ENCODE measurements around the gene PEPD.

The PEPD gene

DNA sequence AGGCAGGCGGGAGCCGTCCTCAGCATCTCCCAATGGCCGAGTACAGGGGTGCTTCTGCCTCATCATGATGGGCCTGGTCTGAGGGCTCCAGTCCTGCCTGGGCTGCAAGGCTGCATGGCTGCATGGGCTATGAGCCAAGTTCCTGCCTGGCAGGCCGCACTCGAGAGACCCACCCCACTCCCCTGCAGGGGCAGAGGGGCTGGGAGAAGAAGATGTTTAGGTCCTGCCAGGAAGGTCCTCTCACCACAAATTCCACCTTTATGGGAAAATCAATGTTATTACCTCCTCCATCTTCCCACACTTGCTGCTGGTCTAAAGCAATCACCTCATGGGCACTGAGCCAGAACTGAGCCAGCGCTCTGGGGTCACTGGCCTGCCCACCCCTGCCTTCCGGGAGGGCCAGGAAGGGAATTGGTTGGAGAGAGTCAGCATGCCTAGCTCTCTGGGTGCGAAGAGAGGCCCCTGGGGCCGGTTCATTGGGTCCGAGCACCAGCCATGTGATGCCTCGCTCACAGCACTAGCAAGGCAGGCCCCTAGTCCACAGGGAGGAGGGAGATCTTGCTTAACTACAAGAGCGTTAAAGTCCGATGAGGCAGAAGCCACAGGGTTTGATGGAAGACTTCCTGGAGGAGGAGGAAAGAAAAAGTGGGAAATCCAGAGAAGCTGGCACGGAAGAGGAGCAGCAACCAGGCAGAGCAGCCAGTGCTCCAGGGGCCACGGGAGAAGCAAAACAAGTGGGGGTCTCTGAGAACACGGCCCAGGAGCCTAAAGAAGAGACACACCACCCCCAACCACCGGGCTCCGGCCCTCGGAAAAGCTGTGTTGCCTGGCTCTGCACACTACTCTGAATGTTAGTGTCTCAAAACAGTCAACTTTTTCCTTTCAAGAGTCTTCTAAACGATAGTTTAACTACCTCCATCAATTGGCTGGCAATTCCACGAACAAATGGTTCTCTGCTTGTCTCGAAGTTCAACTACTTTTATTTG lies 84.9 kb downstream of the PEPD start:
- DNase-seq, result no peak

- no peak for DNase-seq
Observed at GRCh38 chr19:33435706-33436359, 85.8 kb downstream of the PEPD start.

DNA sequence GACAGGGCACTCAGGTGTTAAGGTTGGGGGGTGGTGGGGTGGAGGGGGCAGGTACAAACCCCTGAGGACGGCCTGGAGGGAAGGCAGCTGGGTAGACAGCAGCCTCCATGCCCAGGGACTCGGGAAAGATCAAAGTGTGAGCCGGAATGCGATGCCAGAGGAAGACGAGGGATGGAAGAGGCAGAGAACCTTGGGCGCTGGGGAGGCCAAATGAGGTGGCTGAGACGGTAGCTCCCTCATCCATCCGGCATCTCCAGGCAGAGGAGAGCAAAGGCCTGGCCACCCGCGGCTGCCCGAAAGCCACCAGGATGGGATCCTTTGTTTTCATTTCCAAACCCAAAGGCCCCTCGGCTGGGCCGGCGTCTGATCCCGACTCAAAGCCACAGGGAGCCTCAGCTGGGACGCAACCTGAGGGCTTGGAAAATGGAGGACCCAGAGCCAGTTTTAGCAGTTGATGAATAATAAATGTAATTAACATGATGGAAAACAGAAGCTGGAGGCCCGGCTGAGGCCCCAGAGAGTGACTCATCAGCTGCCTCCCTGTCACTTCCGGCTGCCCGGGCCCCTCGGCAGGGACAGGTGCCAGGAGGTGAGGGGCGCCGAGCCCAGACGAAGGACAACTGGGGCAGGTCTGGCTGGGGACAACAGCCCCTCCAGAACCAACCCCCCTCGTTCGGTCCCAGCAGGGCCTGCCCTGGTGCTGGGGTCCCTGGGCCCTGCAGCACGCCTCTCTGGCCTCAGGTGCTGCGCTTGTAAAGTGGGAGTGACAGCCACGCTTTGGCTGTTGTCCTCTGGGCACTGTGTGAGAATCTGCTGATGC lies 86.5 kb downstream of the PEPD start:
- peak in 2 of 3 experiments; percentile 22 to 25 for DNase-seq

DNA sequence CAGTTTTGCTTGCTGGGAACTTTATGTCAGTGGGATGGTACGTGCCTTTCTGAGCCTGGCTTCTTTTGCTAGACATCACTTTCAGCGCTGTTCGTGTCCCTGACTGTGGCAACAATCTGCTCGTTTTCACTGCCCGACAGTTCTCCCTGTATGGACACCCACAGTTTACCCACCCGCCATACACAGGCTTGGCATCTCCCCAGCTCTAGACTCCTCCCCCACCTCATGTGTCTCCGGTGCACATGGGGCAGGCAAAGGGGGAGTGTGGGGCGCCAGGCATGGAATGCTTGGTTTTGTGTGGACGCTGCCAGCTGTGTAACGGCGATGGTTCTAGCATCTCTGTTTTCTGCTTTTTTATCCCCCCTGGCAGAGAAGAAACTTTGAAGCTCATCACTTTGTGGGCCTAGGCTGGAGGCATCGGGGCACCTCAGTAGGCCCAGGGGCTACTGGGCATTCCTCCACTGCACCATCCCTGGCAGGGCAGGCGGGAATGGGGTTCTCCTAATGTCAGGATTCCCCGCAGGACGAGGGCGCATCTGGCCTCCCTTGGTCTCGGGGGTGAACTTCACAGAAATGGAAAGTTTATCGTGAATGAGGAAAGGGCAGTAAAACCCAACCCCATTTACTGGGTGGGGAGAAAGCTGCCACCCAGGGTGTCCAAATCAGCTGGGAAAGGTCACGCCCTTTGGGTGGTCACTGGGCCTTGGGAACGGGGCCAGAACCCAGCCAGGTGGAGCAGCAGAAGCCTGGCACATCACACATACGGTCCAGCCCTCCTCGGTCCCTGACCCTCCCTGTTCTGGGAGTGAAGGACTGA lies 87.3 kb downstream of the PEPD start:
- no peak for DNase-seq

DNA sequence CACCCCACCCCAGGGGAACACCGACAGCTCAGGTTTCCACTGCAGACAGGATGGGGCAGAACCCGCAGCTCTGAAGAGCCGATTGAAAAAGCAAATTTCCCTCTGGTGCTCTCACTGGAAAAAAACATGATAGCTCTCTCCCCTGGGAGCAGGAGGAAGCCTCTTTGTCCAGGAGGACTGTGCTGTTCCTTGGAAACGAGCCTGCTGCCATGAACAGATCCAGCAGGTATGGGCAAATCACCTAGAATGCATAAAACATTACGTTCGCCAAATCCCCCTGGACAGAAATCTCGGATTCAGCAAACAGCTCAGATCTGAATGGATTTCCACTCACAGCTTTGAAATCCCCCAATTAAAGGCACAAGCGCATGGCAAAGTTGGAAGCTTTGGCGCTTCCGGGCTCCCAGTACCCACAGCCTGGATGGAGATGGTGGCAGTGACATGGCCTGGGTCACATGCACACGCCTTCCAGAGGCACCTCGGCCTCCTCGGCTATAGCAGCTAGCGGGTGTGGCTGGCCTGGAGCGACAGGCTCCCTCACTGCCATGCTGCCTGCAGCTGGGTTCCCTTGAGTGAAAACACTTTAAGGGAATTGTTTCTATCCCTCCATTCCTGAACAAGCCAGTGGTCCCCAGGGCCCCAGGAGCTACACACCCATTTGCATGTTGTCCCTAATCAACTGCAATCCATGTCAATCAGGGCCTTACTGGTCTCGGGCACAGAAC lies 89.0 kb downstream of the PEPD start:
- DNase-seq, result peak in 2 of 3 experiments; percentile 30 to 79

DNA sequence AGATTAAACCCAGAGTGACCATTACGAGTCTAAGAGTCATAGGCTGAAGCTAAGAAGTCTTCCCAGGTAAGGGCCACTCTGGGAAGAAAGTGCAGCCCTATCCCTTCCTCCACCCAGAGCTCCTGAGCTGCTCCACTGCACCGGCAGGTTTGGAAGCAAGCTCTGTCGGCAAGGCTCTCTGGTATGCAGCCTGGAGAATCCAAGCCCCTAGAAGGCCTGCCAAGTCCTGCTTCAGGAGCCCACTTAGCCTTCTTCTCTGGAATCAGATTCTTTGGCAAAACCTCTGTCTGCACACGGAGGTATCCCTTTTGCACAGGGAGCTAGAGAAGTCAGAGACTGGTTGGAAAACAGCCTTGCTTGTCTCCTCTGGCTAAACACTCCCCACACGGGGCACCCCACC lies 89.6 kb downstream of the PEPD start:
- DNase-seq, result peak in 1 of 3 experiments; percentile 18

GRCh38 chr19:33430674-33431277 lies 90.8 kb downstream of the PEPD start:
- peak; percentile 48 to 84 (median 79) for DNase-seq

- DNase-seq, result no peak
Observed at GRCh38 chr19:33429891-33430673, 91.5 kb downstream of the PEPD start.

DNA sequence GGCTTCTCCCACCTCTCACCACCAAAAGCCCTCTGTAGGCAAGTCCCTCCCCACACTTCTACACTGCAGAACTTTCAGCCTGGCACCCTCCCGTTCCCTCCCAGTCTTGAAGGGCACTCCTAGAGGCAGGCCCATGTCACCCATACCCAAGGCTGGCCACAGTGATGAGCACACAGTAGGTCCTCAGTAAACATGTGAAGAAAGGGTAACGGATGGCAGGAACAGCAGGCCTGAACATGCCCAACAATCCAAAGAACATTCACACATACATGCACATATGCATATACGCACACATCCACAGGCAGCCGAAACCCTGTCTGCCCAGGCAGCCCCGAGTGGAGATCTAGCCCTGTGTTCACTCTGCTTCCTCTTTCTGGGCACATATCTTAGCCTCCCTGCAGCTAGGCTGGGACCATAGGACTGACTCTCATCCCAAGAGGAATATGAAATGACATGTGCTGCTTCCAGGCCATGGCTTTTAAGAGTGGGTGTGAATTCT lies 92.9 kb downstream of the PEPD start:
- no peak for DNase-seq

DNA sequence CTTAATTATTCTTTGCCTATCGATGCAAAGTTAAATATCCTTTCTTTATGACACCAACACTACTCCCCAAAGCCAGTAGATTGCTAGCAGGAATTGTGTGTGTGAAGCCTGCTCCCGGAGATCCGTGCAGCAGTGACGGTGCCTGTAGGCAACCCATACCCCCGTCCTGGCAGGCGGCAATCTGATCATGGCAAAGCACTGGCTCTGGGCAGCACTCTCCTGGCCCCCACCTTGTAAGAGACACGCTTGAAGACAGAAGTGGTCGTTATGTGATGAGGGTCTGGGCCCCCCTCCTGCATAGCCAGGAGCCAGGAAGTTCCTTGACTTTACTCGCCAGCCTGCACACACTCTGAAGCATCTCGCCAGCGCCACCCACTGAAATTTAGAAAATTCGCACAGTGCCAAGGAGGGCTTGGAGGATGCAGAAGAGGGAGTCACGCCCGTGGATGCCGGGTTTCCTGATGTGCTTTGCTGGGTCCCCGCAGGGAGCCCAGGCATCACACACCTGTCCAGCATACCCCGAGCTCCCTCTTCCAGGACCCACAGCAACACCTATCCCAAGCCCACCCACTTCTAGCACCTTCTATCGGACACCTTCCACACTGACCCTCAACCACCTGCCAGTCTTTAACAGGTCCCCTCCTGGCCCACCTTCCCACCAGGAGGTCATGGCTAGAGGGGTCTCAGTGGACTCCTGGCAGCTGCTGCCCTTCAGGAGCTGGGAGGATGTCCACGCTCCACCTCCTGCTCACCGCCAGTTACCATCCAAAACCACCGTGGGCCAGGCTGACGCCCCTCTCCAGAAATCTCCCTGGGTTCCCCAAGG lies 93.6 kb downstream of the PEPD start:
- no peak for DNase-seq

DNA sequence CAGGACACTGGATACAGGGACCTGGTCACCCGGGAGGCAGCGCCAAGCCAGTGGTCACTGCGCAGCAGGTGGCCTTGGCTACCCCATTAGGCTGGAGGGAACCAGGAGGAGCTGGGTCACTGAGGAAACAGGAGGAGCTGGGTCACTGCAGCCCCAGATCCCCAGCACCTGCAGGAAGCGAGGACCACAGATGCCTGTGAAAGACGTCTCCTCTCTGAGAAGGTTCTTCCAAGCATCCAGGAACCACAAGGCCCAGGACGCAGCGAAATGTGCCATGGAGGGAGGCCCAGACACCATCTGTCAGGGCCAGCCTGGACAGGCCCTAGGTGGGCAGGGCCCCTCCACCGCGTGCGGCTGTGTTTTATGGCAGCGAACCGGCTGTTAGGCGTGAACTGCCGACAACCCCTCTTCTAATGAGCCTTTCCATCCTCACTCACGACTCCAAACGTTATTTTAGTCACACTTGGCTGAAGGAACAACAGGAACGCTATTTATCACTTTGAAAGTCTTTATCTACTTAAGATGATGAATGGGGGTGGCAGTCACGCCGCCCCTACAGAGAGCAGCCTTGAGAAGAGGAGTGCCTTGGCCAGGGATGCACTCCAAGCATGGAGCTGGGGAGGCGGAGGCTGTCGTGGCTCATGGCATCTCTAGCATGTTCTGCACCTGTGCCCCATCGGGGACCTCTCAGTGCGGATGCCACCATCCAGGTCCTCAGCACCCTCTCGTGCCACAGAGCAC lies 94.8 kb downstream of the PEPD start:
- peak; percentile 22 to 95 (median 55) for DNase-seq

- DNase-seq, result no peak
Observed at GRCh38 chr19:33424181-33424580, 97.4 kb downstream of the PEPD start.

- no peak for DNase-seq
Observed at GRCh38 chr19:33422369-33423180, 99.0 kb downstream of the PEPD start.

DNA sequence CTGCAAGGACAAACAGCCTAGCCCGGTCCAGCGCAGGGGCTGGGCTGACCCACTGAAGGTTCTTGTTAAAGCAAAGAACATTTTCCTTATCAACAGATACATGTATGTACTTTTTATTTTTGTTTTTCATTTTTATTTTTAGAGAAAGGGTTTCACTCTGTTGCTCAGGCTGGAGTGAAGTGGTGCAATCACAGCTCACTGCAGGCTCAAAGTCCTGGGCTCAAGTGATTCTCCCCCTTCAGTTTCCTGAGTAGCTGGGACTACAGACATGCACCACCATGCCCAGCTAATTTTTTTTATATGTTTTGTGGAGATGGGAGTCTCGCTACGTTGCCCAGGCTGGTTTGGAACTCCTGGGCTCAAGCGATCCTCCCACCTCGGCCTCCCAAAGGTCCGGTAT lies 100.2 kb downstream of the PEPD start:
- no peak for DNase-seq

DNA sequence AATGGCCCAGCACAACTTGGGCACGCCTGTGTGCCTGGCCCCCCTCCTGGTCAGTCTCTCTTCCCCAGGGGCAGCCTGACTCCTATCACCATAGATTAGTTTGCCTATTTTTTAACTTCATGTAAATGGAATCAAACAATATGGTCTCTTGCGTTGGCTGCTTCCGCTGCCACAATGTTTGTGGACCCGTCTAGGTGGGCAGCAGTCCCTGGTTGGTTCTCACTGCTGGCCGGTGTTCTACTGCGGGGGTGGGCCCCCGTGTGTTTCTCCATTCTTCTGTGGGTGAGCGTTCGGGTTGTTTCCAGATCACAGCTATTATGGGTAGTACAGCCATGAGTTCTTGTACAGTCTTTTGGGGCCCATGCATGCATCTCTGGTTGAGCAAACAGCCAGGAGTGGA lies 100.8 kb downstream of the PEPD start:
- no peak for DNase-seq

- peak in 1 of 3 experiments; percentile 1 for DNase-seq
Observed at GRCh38 chr19:33419788-33420130, 101.8 kb downstream of the PEPD start.

Measured in NCI-H1417 (cell line).